GM18526 (cell line): ENCODE results near the gene SH3TC1.

Source experiments
- POLR2A ChIP-seq: IDR thresholded peaks from 3 replicates; pipeline ENCODE4 v1.6.1; 2011; ENCODE audit not compliant: insufficient read length; ENCODE audit errors: extremely low read depth

SH3TC1 gene

GRCh38 chr4:8211251-8211650 is 12.2 kb downstream of the SH3TC1 start:
- no peak for TF ChIP-seq POLR2A

- no peak for TF ChIP-seq POLR2A
Measured at GRCh38 chr4:8211737-8212581, 12.9 kb downstream of the SH3TC1 start.

GRCh38 chr4:8212622-8213021 is 13.5 kb downstream of the SH3TC1 start:
- no peak for TF ChIP-seq POLR2A

- no peak for TF ChIP-seq POLR2A
Measured at GRCh38 chr4:8213121-8213520, 14.0 kb downstream of the SH3TC1 start.

- TF ChIP-seq POLR2A = no peak
Measured at GRCh38 chr4:8214136-8214535, 15.0 kb downstream of the SH3TC1 start.

GRCh38 chr4:8215001-8215427 is 15.9 kb downstream of the SH3TC1 start:
- TF ChIP-seq POLR2A = no peak

- no peak for TF ChIP-seq POLR2A
Measured at GRCh38 chr4:8215641-8216442, 16.8 kb downstream of the SH3TC1 start.

- no peak for TF ChIP-seq POLR2A
Measured at GRCh38 chr4:8216443-8217245, 17.6 kb downstream of the SH3TC1 start.

GRCh38 chr4:8217246-8217511 is 18.1 kb downstream of the SH3TC1 start:
- TF ChIP-seq POLR2A = no peak

GRCh38 chr4:8217871-8218270 is 18.8 kb downstream of the SH3TC1 start:
- TF ChIP-seq POLR2A = no peak

- no peak for TF ChIP-seq POLR2A
Measured at GRCh38 chr4:8218371-8219031, 19.4 kb downstream of the SH3TC1 start.

- TF ChIP-seq POLR2A = no peak
Measured at GRCh38 chr4:8219236-8219635, 20.1 kb downstream of the SH3TC1 start.

- no peak for TF ChIP-seq POLR2A
Measured at GRCh38 chr4:8220661-8221450, 21.8 kb downstream of the SH3TC1 start.

- TF ChIP-seq POLR2A = no peak
Measured at GRCh38 chr4:8221476-8221875, 22.4 kb downstream of the SH3TC1 start.
